MCF 10A (cell line): ENCODE measurements around the gene IL21R. TPM values are rescaled to one million over a fixed set of nuclear protein-coding genes. Genes with fewer than 3 reads are reported as not detected.

Experiments
- BruUV-seq: library from RNA; stranded (reverse); fragments of 400-500 nt; replicated peaks from 2 replicates; lab custom pipeline; 2021; lab: Mats Ljungman, UMichigan
- CTCF ChIA-PET: fragments of 300-600 bp; sonication (Branson Sonifier 250); formaldehyde crosslinking; extraction: SDS; loops from one replicate; lab custom pipeline; 2021; ENCODE audit warnings: antibody characterized with exemption, inconsistent platforms; lab: Yijun Ruan, JAX
- POLR2A ChIA-PET: fragments of 300-600, 350-650 bp; sonication (Branson Sonifier 250); formaldehyde crosslinking; extraction: SDS; loops from one replicate; lab custom pipeline; 2020; ENCODE audit warnings: antibody characterized with exemption, inconsistent platforms; lab: Yijun Ruan, JAX
- DNase-seq: peaks from one replicate; pipeline ENCODE4 v3.0.0-alpha.2; 2018; ENCODE audit not compliant: unreplicated experiment
- H3K27ac Mint-ChIP-seq: one replicate; pipeline ENCODE4 v1.8.0; 2022; ENCODE audit warnings: mild to moderate bottlenecking, low read depth, mixed read lengths; ENCODE audit not compliant: unreplicated experiment
- H3K27me3 Mint-ChIP-seq: one replicate; pipeline ENCODE4 v1.8.0; 2022; ENCODE audit warnings: mixed read lengths; ENCODE audit not compliant: insufficient read depth, unreplicated experiment
- H3K36me3 Mint-ChIP-seq: one replicate; pipeline ENCODE4 v1.8.0; 2022; ENCODE audit warnings: mild to moderate bottlenecking, moderate library complexity, mixed read lengths; ENCODE audit not compliant: insufficient read depth, unreplicated experiment
- H3K4me1 Mint-ChIP-seq: one replicate; pipeline ENCODE4 v1.8.0; 2022; ENCODE audit warnings: mixed read lengths; ENCODE audit not compliant: insufficient read depth, unreplicated experiment
- H3K4me3 Mint-ChIP-seq: one replicate; pipeline ENCODE4 v1.8.0; 2022; ENCODE audit warnings: mild to moderate bottlenecking, moderate library complexity, mixed read lengths; ENCODE audit not compliant: unreplicated experiment
- H3K9me3 Mint-ChIP-seq: one replicate; pipeline ENCODE4 v1.8.0; 2022; ENCODE audit warnings: mixed read lengths; ENCODE audit not compliant: unreplicated experiment
- CTCF ChIP-seq: fragments of 200-600 bp; IDR thresholded peaks from one replicate; pipeline ENCODE4 v1.8.0; 2022; ENCODE audit warnings: antibody characterized with exemption, mild to moderate bottlenecking; ENCODE audit not compliant: unreplicated experiment
- intact Hi-C: fragments of 100-400 bp; cut with micrococcal nuclease; formaldehyde crosslinking; loops from 2 replicates; pipeline ENCODE4 v1.14.1; 2022
- total RNA-seq: library from RNA; stranded (reverse); gene quantifications from 2 replicates; pipeline ENCODE4 v1.2.3, GENCODE V29; 2022

IL21R gene
- total RNA-seq, 1 experiment from 2014 or later, result 0.21 TPM

GRCh38 chr16:27369806-27370205 is 32.2 kb upstream of the IL21R start:
- Mint-ChIP-seq H3K4me3 (no peak overlapping the region), H3K27me3 (no peaks in the 10 kb centered on the region), H3K36me3 (no peaks in the 10 kb centered on the region), H3K4me1 (peaks cover 2% of the 10 kb centered on the region), H3K9me3 (peaks cover 7% of the 10 kb centered on the region), H3K27ac (no peak overlapping the region)
- POLR2A ChIA-PET, result interaction anchor here (0.6 kb wide), 1 partner anchor 55 kb away, joined by 3 read pairs; no protein-coding TSS in a partner anchor
- CTCF ChIA-PET, result interaction anchor here (0.6 to 6.5 kb wide), 6 partner anchors 19 to 215 kb away, joined by 3 to 248 read pairs (median 30); no protein-coding TSS in a partner anchor
- BruUV-seq, result no TSS peak
- DNase-seq, result no peak
- TF ChIP-seq CTCF, result no peak
- intact Hi-C loops, result no loop called here

GRCh38 chr16:27370318-27370717 is 31.7 kb upstream of the IL21R start:
- ChIA-PET POLR2A (interaction anchor here (0.6 kb wide), 1 partner anchor 56 kb away, joined by 3 read pairs; no protein-coding TSS in a partner anchor), CTCF (interaction anchor here (0.7 to 6.5 kb wide), 3 partner anchors 33 to 135 kb away, joined by 3 to 248 read pairs (median 20); no protein-coding TSS in a partner anchor)
- TF ChIP-seq CTCF, result no peak
- BruUV-seq, result no TSS peak
- no peak overlapping the region for H3K4me3 Mint-ChIP-seq
- H3K4me1 Mint-ChIP-seq, result no peaks in the 10 kb centered on the region
- H3K27ac Mint-ChIP-seq, result no peak overlapping the region
- no peaks in the 10 kb centered on the region for H3K36me3 Mint-ChIP-seq
- DNase-seq, result no peak
- intact Hi-C loops, result no loop called here
- no peaks in the 10 kb centered on the region for H3K27me3 Mint-ChIP-seq
- H3K9me3 Mint-ChIP-seq, result peaks cover 7% of the 10 kb centered on the region

- BruUV-seq, result no TSS peak
- no peaks in the 10 kb centered on the region for H3K36me3 Mint-ChIP-seq
- H3K9me3 Mint-ChIP-seq, result peaks cover 7% of the 10 kb centered on the region
- intact Hi-C loops, result no loop called here
- ChIA-PET POLR2A (no interaction called here), CTCF (interaction anchor here (0.7 to 4.6 kb wide), 3 partner anchors 90 to 609 kb away, joined by 3 to 36 read pairs (median 3); no protein-coding TSS in a partner anchor)
- DNase-seq, result no peak
- no peak for TF ChIP-seq CTCF
- no peak overlapping the region for H3K27ac Mint-ChIP-seq
- no peaks in the 10 kb centered on the region for H3K4me1 Mint-ChIP-seq
- no peaks in the 10 kb centered on the region for H3K27me3 Mint-ChIP-seq
- H3K4me3 Mint-ChIP-seq, result no peak overlapping the region
Observed at GRCh38 chr16:27373312-27373711, 28.7 kb upstream of the IL21R start.

- TF ChIP-seq CTCF, result no peak
- intact Hi-C loops, result no loop called here
- BruUV-seq, result no TSS peak
- ChIA-PET POLR2A (no interaction called here), CTCF (interaction anchor here (4.6 kb wide), 1 partner anchor 139 kb away, joined by 36 read pairs; no protein-coding TSS in a partner anchor)
- peaks cover 7% of the 10 kb centered on the region for H3K9me3 Mint-ChIP-seq
- DNase-seq, result no peak
- H3K4me3 Mint-ChIP-seq, result no peak overlapping the region
- H3K4me1 Mint-ChIP-seq, result no peaks in the 10 kb centered on the region
- no peaks in the 10 kb centered on the region for H3K27me3 Mint-ChIP-seq
- H3K36me3 Mint-ChIP-seq, result no peaks in the 10 kb centered on the region
- no peak overlapping the region for H3K27ac Mint-ChIP-seq
Observed at GRCh38 chr16:27374221-27374803, 27.7 kb upstream of the IL21R start.
